HepG2 (cell line): ENCODE measurements around the gene GALK2. TPM values are rescaled to one million over a fixed set of nuclear protein-coding genes. Genes with fewer than 3 reads are reported as not detected.

Experiments used
- ATAC-seq: fragments of 200-7000 bp; cut with Tn5 transposase; 3 replicates; pipeline ENCODE4 v1.9.1; 2020; ENCODE audit warnings: mild to moderate bottlenecking, moderate library complexity
- BruUV-seq: library from RNA; stranded (reverse); fragments of 400-500 nt; replicated peaks from 2 replicates; lab custom pipeline; 2021; lab: Mats Ljungman, UMichigan
- CTCF ChIA-PET: fragments of 300-600 bp; formaldehyde crosslinking; extraction: SDS; loops from one replicate; lab custom pipeline; 2021; ENCODE audit warnings: low total read pairs, inconsistent platforms, low intra/inter-chr PET ratio; lab: Yijun Ruan, JAX
- POLR2A ChIA-PET: fragments of 350-600 bp; sonication (Branson Sonifier 250); formaldehyde crosslinking; loops from one replicate; lab custom pipeline; 2020; ENCODE audit warnings: antibody characterized with exemption, inconsistent platforms; lab: Yijun Ruan, JAX
- DNase-seq: peaks from one replicate; pipeline ENCODE4 v3.0.0-alpha.2; 2015; ENCODE audit warnings: low spot score
- FAIRE-seq: peaks from 3 replicates; lab custom pipeline; 2011; peaks lifted over from hg19 to GRCh38; lab: Jason Lieb, UNC
- H2AFZ ChIP-seq: one replicate; pipeline ENCODE4 v1.6.1; 2011; ENCODE audit warnings: low read length, inconsistent platforms
- H3K27ac ChIP-seq: fragments of 300-600 bp; 3 replicates; pipeline ENCODE4 v1.8.0; 2011; ENCODE audit warnings: mixed run types, mild to moderate bottlenecking, mixed read lengths, low read length, inconsistent platforms; ENCODE audit not compliant: insufficient read depth; ENCODE audit errors: extremely low read length
- H3K27me3 ChIP-seq, 2 experiments: fragments of 200-600 bp in 1 of 2; 2 replicates in 1 of 2; 3 replicates in 1 of 2; pipeline versions ENCODE4 v1.6.0 to v1.8.0; 2011; ENCODE audit warnings: low read length in 2 of 2, mild to moderate bottlenecking in 2 of 2, moderate library complexity in 2 of 2, inconsistent platforms in 1 of 2; ENCODE audit not compliant: insufficient read depth in 2 of 2, control insufficient read depth in 1 of 2
- H3K36me3 ChIP-seq, 2 experiments: fragments of 200-600 bp in 1 of 2; replicated peaks in 1 of 2; 2 replicates in 1 of 2; 3 replicates in 1 of 2; pipeline versions ENCODE4 v1.5.1 to v1.8.0; 2011; ENCODE audit warnings: low read length in 2 of 2, inconsistent platforms in 1 of 2; ENCODE audit not compliant: insufficient read depth in 2 of 2, control insufficient read depth in 1 of 2
- H3K4me1 ChIP-seq: 2 replicates; pipeline ENCODE4 v1.5.1; 2012; ENCODE audit warnings: low read length, inconsistent platforms; ENCODE audit not compliant: insufficient read depth
- H3K4me2 ChIP-seq: 2 replicates; pipeline ENCODE4 v1.6.0; 2011; ENCODE audit warnings: low read depth, low read length, inconsistent platforms
- H3K4me3 ChIP-seq, 3 experiments: fragments of 200-600 bp in 1 of 3; sonication (generic), shearing (Covaris generic) in 1 of 3; replicated peaks in 1 of 3; 2 replicates each; pipeline ENCODE4 v1.5.1; 2011 to 2016; ENCODE audit warnings: low read length in 3 of 3, inconsistent platforms in 2 of 3, low read depth in 2 of 3, mild to moderate bottlenecking in 2 of 3, control low read depth in 1 of 3, mixed read lengths in 1 of 3; ENCODE audit not compliant: insufficient read depth in 1 of 3
- H3K79me2 ChIP-seq: one replicate; pipeline ENCODE4 v1.6.1; 2011; ENCODE audit warnings: low read length, inconsistent platforms; ENCODE audit not compliant: insufficient read depth
- H3K9ac ChIP-seq: 2 replicates; pipeline ENCODE4 v1.6.0; 2011; ENCODE audit warnings: mild to moderate bottlenecking, low read depth, low read length, inconsistent platforms; ENCODE audit not compliant: insufficient read depth
- H3K9me3 ChIP-seq: 2 replicates; pipeline ENCODE4 v1.5.1; 2012; ENCODE audit warnings: mild to moderate bottlenecking, low read length
- H4K20me1 ChIP-seq: 2 replicates; pipeline ENCODE4 v1.6.0; 2011; ENCODE audit warnings: inconsistent platforms, mild to moderate bottlenecking, low read length, moderate library complexity; ENCODE audit not compliant: insufficient read depth
- ADNP ChIP-seq: sonication (generic); formaldehyde crosslinking; IDR thresholded peaks from 2 replicates; pipeline ENCODE4 v1.4.0; 2020; ENCODE audit warnings: missing genetic modification reagents
- ATF2 ChIP-seq: sonication (generic); formaldehyde crosslinking; IDR thresholded peaks from 2 replicates; pipeline ENCODE4 v1.4.0; 2020; ENCODE audit warnings: missing genetic modification reagents
- CREB3 ChIP-seq: sonication (generic); formaldehyde crosslinking; IDR thresholded peaks from 2 replicates; pipeline ENCODE4 v1.5.0; 2020; ENCODE audit warnings: missing genetic modification reagents
- CREM ChIP-seq, 2 experiments: sonication (generic) in 1 of 2; formaldehyde crosslinking in 1 of 2; IDR thresholded peaks; 2 replicates each; pipeline versions ENCODE4 v1.4.0 to v1.6.1; 2016 to 2020; ENCODE audit warnings: antibody characterized with exemption in 1 of 2, mild to moderate bottlenecking in 1 of 2, missing genetic modification reagents in 1 of 2
- DNMT3B ChIP-seq: conservative IDR thresholded peaks from 2 replicates; pipeline ENCODE4 v1.6.1; 2016; ENCODE audit warnings: missing biosample characterization, control low read depth
- HNF4G ChIP-seq, 2 experiments: sonication (generic) in 1 of 2; formaldehyde crosslinking in 1 of 2; IDR thresholded peaks; 2 replicates each; pipeline versions ENCODE4 v1.4.0 to v1.6.1; 2011 to 2020; ENCODE audit warnings: borderline replicate concordance in 2 of 2, low read depth in 2 of 2, mild to moderate bottlenecking in 2 of 2, low read length in 1 of 2, missing genetic modification reagents in 1 of 2, moderate library complexity in 1 of 2
- MLLT10 ChIP-seq: sonication (generic); formaldehyde crosslinking; IDR thresholded peaks from 2 replicates; pipeline ENCODE4 v1.4.0; 2020; ENCODE audit warnings: missing genetic modification reagents
- MNT ChIP-seq: fragments of 450-650 bp; IDR thresholded peaks from 2 replicates; pipeline ENCODE4 v1.6.1; 2016
- RBM39 ChIP-seq: fragments of 200-400 bp; formaldehyde crosslinking; IDR thresholded peaks from one replicate; pipeline ENCODE4 v1.6.1; 2018; ENCODE audit warnings: antibody characterized with exemption, mild to moderate bottlenecking, low read depth, low read length; ENCODE audit not compliant: poor library complexity, severe bottlenecking
- SETDB1 ChIP-seq: sonication (generic); formaldehyde crosslinking; IDR thresholded peaks from 2 replicates; pipeline ENCODE4 v1.5.1; 2020; ENCODE audit warnings: missing genetic modification reagents, mild to moderate bottlenecking, borderline replicate concordance
- ZEB1 ChIP-seq: IDR thresholded peaks from 2 replicates; pipeline ENCODE4 v1.6.1; 2012; ENCODE audit warnings: mild to moderate bottlenecking, low read depth, inconsistent platforms; ENCODE audit not compliant: insufficient replicate concordance
- ZNF256 ChIP-seq: sonication (generic); formaldehyde crosslinking; conservative IDR thresholded peaks from 2 replicates; pipeline ENCODE4 v1.4.0; 2020; ENCODE audit warnings: missing genetic modification reagents
- ZNF317 ChIP-seq: sonication (generic); formaldehyde crosslinking; IDR thresholded peaks from 2 replicates; pipeline ENCODE4 v1.5.0; 2020; ENCODE audit warnings: mild to moderate bottlenecking, missing genetic modification reagents
- ZNF329 ChIP-seq: sonication (generic); formaldehyde crosslinking; IDR thresholded peaks from 2 replicates; pipeline ENCODE4 v1.9.0; 2021; ENCODE audit warnings: low read depth, mild to moderate bottlenecking, missing genetic modification reagents
- ZNF383 ChIP-seq: sonication (generic); formaldehyde crosslinking; IDR thresholded peaks from 2 replicates; pipeline ENCODE4 v1.4.0; 2020; ENCODE audit warnings: missing genetic modification reagents, mild to moderate bottlenecking, borderline replicate concordance
- ZNF678 ChIP-seq: sonication (generic); formaldehyde crosslinking; IDR thresholded peaks from 2 replicates; pipeline ENCODE4 v1.4.0; 2020; ENCODE audit warnings: mild to moderate bottlenecking, missing genetic modification reagents
- ZNF75D ChIP-seq: sonication (generic); formaldehyde crosslinking; IDR thresholded peaks from 2 replicates; pipeline ENCODE4 v1.8.1; 2023; ENCODE audit warnings: missing genetic modification reagents, mild to moderate bottlenecking, borderline replicate concordance
- ZNF790 ChIP-seq: sonication (generic); formaldehyde crosslinking; IDR thresholded peaks from 2 replicates; pipeline ENCODE4 v1.8.0; 2022; ENCODE audit warnings: missing genetic modification reagents, mild to moderate bottlenecking, borderline replicate concordance
- ZNF878 ChIP-seq: sonication (generic); formaldehyde crosslinking; IDR thresholded peaks from 2 replicates; pipeline ENCODE4 v1.8.1; 2023; ENCODE audit warnings: mild to moderate bottlenecking, missing genetic modification reagents, moderate library complexity
- WGBS: methylation state at CpG from one replicate; pipeline ENCODE4 v1.1.6; 2017; ENCODE audit warnings: low lambda C conversion rate; 5-methylcytosine and 5-hydroxymethylcytosine counted together
- in situ Hi-C: cut with HindIII; loops from 2 replicates; pipeline ENCODE4 v1.10.0; 2017; ENCODE audit warnings: low pct_unique_long_range_greater_than_20kb; ENCODE audit not compliant: extremely low pct_ligation_motif_present
- intact Hi-C: fragments of 100-400 bp; cut with micrococcal nuclease; formaldehyde crosslinking; loops from one replicate; pipeline ENCODE4 v1.10.0; 2022; ENCODE audit not compliant: unreplicated experiment
- polyA plus RNA-seq, 8 experiments: library from polyadenylated mRNA; depleted of rRNA in 3 of 8; stranded (reverse) in 7 of 8; unstranded in 1 of 8; fragments of >200 nt; fragmentation: Illumina TruSeq in 4 of 8; extraction: Trizol in 4 of 8; gene quantifications; 2 replicates each; pipeline versions ENCODE4 v1.2.1 to v1.2.3, GENCODE V29; 2011 to 2016; ENCODE audit warnings: low read depth in 4 of 8, missing spikeins in 1 of 8, mixed read lengths in 1 of 8; ENCODE audit not compliant: insufficient read depth in 1 of 8
- total RNA-seq, 5 experiments: library from RNA; depleted of rRNA; stranded (reverse); fragments of >200 nt; fragmentation: Illumina TruSeq; extraction: Trizol; gene quantifications; 2 replicates each; pipeline ENCODE4 v1.2.3, GENCODE V29; 2016; ENCODE audit warnings: low read depth in 1 of 5

Gene GALK2
- total and polyA plus RNA-seq, 2 of the 13 experiments (the other 11 are each of a cell fraction or from before 2014, with no cell fraction given), result 17.6 to 32.8 TPM

- WGBS, result 94% methylated on average over 4 of the region's 4 CpGs
- DNase-seq, result no peak
- BruUV-seq, result no TSS peak
Observed at GRCh38 chr15:49279521-49280456, 109.7 kb downstream of the GALK2 start.

More at GRCh38 chr15:49279521-49280456, 109.7 kb downstream of the GALK2 start:
- CTCF ChIA-PET, result no interaction called here
- H2AFZ ChIP-seq, result no peak overlapping the region
- no peak for TF ChIP-seq ZNF878 (CRISPR knock-in tag)
- TF ChIP-seq CREM (IDR thresholded peaks at IDR 0.05), result no peak
- no peak for TF ChIP-seq CREM (CRISPR knock-in tag; IDR thresholded peaks at IDR 0.05)
- no peak for TF ChIP-seq ZNF75D (CRISPR knock-in tag)
- no peak for TF ChIP-seq ZNF678 (CRISPR knock-in tag)
- no peak for TF ChIP-seq RBM39
- no peak for TF ChIP-seq CREB3 (CRISPR knock-in tag)
- TF ChIP-seq ATF2 (CRISPR knock-in tag), result no peak
- no peak for TF ChIP-seq ZNF383 (CRISPR knock-in tag)
- no peak for TF ChIP-seq MNT
- no peak for TF ChIP-seq SETDB1 (CRISPR knock-in tag)
- TF ChIP-seq ZEB1, result no peak
- no peak for TF ChIP-seq ZNF790 (CRISPR knock-in tag)
- no peak for TF ChIP-seq ZNF329 (CRISPR knock-in tag)
- no peak for TF ChIP-seq ADNP (CRISPR knock-in tag)
- TF ChIP-seq ZNF256, result no peak
- TF ChIP-seq ZNF317, result no peak
- no peak for TF ChIP-seq MLLT10
- no peak for TF ChIP-seq DNMT3B (CRISPR knock-in tag)
- TF ChIP-seq HNF4G (IDR thresholded peaks at IDR 0.05; ENCODE audit: borderline replicate concordance, low read depth, low read length), result no peak
- no peak for TF ChIP-seq HNF4G (CRISPR knock-in tag; IDR thresholded peaks at IDR 0.05; ENCODE audit: borderline replicate concordance, low read depth)
- H3K9ac ChIP-seq, result no peak overlapping the region
- in situ Hi-C loops, result no loop called here
- H3K27ac ChIP-seq, result no peak overlapping the region
- intact Hi-C loops, result no loop called here
- peaks cover 7 to 16% of the 10 kb centered on the region in 2 experiments for H3K36me3 ChIP-seq
- H3K4me1 ChIP-seq, result no peaks in the 10 kb centered on the region
- H3K4me3 ChIP-seq, result no peak overlapping the region
- no peak overlapping the region for H3K4me2 ChIP-seq
- no peaks in the 10 kb centered on the region for H3K27me3 ChIP-seq
- H3K79me2 ChIP-seq, result no peaks in the 10 kb centered on the region
- ATAC-seq (no peak), FAIRE-seq (no peak)
- H4K20me1 ChIP-seq, result no peaks in the 10 kb centered on the region
- H3K9me3 ChIP-seq, result no peaks in the 10 kb centered on the region
- POLR2A ChIA-PET, result no interaction called here
